Left cardiac atrium (tissue), 4 donors: ENCODE measurements around the gene CDH20. TPM values are rescaled to one million over a fixed set of nuclear protein-coding genes. Genes with fewer than 3 reads are reported as not detected.
A peak's percentile ranks its signal among the peaks of the same experiment; 100 is the strongest.

Source experiments
- ATAC-seq, 2 donors: fragments of 200-7000 bp; cut with Tn5 transposase; one replicate each; pipeline ENCODE4 v1.9.1; 2020; ENCODE audit warnings: mild to moderate bottlenecking in 2 of 2, moderate library complexity in 2 of 2
- DNase-seq: peaks from one replicate; pipeline ENCODE4 v3.0.0-alpha.2; 2020
- intact Hi-C, 2 donors: fragments of 100-400 bp; cut with DNase I; formaldehyde crosslinking; loops; one replicate each; pipeline versions ENCODE4 v1.14.1 to v1.15.1; 2022 to 2023
- total RNA-seq, 2 donors: library from RNA; stranded (reverse); fragmentation: NEBNext Ultra II Directional; extraction: Animal tissue kit (Norgen Biotek cat#: 25700); gene quantifications; one replicate each; pipeline ENCODE4 v1.2.1, GENCODE V29; 2021
- donor health status: DM: no; HTN: yes; CAD: no.
- donor health status: DM: no; HTN: yes; CAD: no; lungs with severe emphysema.
- donor health status: DM: yes; HTN: yes; CAD: no.
- donor health status: Dilated cardiomyopathy.

The CDH20 gene
- total RNA-seq, 2 donors from 2014 or later, result 0.06 TPM; not detected in 1

DNA sequence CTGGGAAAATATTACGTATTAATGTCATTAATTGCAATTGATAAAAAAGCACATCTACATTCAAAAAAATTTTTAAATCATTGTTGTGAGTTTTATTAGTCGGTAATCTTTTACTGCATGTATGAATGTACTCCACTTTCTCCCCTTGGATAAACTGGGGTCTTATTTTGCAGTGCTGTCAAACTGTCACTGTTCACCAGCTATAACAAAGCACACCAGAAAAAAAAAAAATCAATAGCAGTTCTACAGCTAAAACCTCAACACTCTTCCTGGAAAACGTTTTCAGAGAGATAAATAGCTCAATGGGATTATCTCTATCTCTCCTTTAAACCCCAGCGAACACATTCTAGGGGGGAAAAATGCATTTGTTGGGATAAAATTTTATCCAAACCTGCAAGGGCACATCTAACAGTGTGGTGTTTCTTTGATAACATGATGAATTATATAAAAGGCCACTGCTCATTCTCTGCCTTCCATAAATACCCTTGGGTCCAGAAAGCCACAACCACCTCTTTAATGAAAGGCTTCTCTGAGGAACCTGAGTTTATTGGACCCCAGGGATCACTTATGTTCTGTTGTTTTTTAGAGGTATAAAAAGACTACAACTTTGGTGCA, 219.9 kb downstream of the CDH20 start:
- ATAC-seq, result no peak
- intact Hi-C loops, result loop anchor here (5.0 kb wide), 2 partner anchors 574 to 579 kb away; no protein-coding TSS in a partner anchor
- DNase-seq, result no peak

DNA sequence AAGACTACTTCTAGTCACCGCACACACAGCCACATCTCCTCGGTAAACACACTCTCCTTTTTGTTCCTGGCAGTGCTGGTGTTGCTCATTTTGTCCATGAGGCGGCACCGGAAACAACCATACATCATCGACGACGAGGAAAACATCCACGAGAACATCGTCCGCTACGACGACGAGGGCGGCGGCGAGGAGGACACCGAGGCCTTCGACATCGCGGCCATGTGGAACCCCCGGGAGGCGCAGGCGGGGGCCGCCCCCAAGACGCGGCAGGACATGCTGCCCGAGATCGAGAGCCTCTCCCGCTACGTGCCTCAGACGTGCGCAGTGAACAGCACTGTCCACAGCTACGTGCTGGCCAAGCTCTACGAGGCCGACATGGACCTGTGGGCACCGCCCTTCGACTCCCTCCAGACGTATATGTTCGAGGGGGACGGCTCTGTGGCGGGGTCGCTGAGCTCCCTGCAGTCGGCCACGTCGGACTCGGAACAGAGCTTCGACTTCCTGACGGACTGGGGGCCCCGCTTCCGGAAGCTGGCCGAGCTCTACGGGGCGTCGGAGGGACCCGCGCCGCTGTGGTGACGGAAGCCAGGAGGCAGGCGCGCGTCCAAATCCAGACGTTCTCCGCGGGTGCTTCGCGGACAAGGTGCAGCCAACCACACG, 221.0 kb downstream of the CDH20 start:
- peak in 1 of 2 donors; percentile 25 for ATAC-seq
- intact Hi-C loops, result loop anchor here (5.0 kb wide), 2 partner anchors 573 to 578 kb away; no protein-coding TSS in a partner anchor

GRCh38 chr18:61554946-61555361, 221.7 kb downstream of the CDH20 start:
- intact Hi-C loops, result loop anchor here (5.0 kb wide), 2 partner anchors 572 to 577 kb away; no protein-coding TSS in a partner anchor
- ATAC-seq, result no peak

More for the DNA sequence above, 221.0 kb downstream of the CDH20 start:
- DNase-seq, result no peak

DNA sequence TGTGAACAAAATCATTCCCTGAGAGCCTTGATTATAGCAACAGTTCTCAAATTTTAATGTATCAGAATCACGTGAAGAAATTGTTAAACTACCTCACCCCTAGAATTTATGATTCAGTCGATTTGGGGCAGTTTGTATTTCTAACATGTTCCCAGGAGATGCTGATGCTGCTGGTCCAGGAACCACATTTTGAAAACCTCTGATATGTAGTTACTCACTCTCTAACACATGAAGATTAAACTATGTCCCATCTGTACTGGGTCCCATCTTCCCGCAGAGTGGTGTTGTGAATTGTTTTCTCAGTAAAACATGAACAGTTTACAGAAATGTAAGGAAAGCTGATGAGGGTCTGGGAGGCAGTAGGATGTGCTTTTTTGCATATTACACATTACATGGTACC, 223.1 kb downstream of the CDH20 start:
- ATAC-seq (no peak), DNase-seq (no peak)
- intact Hi-C loops, result no loop called here

More at GRCh38 chr18:61554946-61555361, 221.7 kb downstream of the CDH20 start:
- DNase-seq, result no peak

DNA sequence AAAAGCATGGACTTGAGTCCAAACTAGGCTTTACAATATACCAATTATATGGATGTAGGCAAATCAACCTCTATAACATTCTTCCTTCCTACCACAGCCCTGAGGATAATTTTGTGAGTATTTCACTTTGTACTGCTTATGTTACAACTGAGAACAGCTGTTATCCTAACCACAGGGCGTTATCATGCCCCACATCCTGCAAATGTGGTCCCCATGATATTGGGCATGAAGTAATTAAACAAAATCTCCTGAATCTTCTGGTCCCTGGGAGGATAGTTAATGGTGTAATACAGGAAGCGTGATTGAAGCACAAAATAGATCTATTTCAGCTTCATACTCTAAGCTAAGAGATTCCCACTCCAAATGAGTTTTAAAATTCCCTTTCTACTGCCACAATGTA, 223.6 kb downstream of the CDH20 start:
- DNase-seq (no peak), ATAC-seq (no peak)
- intact Hi-C loops, result no loop called here

DNA sequence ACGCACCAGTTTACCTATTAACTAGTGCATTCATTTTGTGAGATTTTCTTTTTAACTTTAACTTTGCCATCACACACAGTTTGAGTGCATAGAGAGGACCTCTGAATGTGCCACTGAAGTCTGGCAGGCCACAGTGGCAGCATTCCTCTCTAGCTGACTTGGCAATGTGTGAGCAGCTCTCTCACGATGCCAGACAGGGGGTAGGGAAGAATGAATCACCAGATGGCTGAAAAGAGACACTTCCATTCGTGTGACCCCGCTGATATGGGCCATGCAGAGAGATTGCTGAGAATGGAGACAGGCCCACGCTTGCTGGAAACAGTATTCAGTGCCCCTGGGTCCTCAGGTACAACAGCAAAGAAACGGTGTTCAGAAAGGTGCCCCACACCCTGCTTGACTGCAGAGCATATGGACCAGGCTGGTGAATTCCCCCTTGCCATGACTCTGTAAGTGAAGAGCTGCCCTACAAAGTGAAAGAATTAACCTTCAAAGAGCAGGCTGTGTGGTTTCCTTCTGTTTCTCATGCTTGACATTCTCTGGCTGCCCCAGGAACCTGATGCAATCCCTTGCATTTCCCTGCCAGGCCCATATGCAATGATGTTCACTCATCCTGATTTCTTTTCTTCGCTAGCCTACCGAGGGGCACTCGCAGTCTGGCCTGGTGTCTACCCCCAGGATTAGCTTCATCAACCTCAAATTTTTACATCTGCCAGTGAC, 236.1 kb downstream of the CDH20 start:
- peak; percentile 54 for DNase-seq
- intact Hi-C loops, result no loop called here

GRCh38 chr18:61570070-61570469, 236.8 kb downstream of the CDH20 start:
- no peak for ATAC-seq
- intact Hi-C loops, result no loop called here
- no peak for DNase-seq

More for the DNA sequence above, 236.1 kb downstream of the CDH20 start:
- ATAC-seq, result peak; percentile 97 to 98

DNA sequence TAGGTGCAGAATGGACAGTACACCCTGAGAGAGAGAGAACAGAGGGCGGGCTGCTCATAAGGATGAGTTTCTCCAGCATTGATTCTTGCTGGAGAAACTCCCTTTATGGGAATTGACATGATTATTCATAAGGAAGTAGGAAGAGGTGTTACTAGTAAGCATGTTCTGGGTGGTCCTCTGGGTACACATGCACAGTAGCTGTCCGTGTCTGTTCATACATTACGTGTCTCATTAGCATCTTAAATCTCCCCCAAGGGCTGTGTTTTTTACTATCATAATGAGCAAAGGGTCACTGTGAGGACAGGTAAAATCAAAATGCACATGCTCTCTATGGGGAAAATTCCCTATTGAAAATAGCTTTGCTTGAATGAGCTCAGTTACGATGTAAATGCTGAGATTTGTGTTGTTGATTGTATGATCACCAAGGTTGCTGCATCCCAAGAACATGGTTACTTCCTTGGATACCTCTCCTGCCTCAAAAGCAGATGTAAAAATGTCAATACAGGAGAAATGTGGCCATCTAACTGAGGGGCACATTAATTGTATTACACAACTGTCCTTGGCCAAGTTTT, 238.9 kb downstream of the CDH20 start:
- intact Hi-C loops, result no loop called here
- DNase-seq, result no peak
- ATAC-seq, result no peak

DNA sequence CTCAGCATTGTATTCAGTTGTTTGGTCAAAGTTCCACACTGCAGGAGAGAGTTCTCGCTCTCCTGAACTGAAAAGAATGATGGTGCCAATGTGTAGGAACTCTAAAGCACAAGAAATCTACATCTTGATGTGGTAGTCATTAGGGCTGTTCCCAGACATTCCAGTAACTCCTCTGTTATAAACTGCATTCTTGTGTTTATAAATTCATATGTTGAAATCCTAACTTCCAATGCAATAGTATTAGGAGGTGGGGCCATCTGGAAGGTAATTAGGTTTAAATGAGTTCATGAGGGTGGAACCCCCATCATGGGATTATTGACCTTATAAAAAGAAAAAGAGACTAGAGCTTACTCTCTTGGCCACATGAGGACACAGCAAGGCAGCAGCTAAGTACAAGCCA, 239.6 kb downstream of the CDH20 start:
- intact Hi-C loops, result no loop called here
- no peak for ATAC-seq
- DNase-seq, result no peak

- intact Hi-C loops, result no loop called here
- ATAC-seq, result no peak
- no peak for DNase-seq
Observed at GRCh38 chr18:61574665-61575064, 241.4 kb downstream of the CDH20 start.

GRCh38 chr18:61575419-61575818, 242.2 kb downstream of the CDH20 start:
- intact Hi-C loops, result no loop called here
- DNase-seq, result no peak
- no peak for ATAC-seq

DNA sequence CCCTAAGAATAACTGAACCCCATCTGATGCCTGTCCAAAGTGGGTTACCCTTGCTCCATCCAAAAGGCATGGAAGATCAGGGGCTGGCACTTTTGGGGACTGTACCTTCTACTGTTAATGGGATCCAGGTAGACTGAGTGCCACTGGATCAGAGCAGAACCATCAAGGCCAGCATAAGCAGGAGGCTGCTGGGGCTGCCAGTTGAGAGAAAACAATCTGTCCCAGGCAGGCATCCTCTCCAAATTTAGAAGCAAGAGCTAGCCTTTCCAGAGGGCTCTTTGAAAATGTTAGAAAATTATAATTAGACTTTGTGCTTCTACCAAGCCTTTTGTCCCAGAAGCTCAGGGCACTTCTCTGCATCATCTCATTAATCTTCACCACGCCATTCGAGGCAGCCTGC, 245.6 kb downstream of the CDH20 start:
- DNase-seq (no peak), ATAC-seq (no peak)
- intact Hi-C loops, result no loop called here

GRCh38 chr18:61579581-61579980, 246.4 kb downstream of the CDH20 start:
- intact Hi-C loops, result no loop called here
- ATAC-seq, result no peak
- DNase-seq, result no peak

DNA sequence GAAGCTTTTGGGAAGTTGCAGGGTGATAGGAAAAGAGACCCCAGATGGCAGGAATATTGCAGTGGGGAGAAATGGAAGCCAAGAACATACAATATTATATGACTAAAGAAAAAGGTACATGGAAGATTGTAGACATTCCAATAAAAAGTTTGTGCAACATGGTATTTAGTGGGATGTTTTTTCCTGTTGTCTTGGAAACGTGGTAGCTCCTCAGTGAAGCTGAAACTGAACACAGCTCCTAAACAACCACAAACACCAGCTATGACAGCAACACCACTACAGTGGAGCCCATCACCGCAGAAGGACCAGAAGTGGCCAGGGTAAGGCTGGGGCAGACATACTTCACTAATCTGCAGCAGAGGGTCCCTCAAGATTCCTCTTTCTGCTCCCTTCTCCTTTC, 246.8 kb downstream of the CDH20 start:
- ATAC-seq (no peak), DNase-seq (no peak)
- intact Hi-C loops, result loop anchor here in 1 of 2 donors (5.0 kb wide), 2 partner anchors 57 to 312 kb away; partner anchors contain the start of gene RNF152

DNA sequence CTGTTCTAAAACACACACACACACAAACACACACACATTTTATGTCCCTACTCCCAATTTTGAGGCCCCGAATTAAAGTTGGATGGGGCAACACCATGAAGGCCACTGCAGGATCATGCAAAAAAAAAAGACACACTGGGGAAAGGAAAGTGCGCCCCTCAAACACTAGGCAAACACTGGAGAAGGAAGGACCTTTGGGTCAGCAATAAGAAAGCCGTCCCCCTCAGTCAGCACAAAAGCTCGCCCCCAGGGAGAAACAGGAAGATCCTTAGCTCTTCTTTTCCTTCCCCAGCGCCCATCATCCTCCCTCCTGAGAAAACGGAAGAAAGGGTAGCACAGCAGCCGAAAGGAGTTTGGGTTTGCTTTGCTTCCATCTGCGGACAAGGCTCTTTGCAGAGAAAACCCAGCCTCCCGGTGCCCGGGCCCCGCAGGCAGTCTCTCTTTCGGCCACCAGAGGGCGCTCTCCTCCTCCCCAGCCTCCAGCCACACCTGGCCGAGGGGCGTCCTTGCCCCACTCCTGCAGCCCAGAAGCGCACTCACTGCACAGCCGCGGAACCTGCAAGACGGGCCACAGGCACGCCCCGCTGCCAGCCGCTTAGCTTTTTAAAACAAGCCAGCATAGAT, 248.5 kb downstream of the CDH20 start:
- peak; percentile 88 to 96 for ATAC-seq
- intact Hi-C loops, result loop anchor here in 1 of 2 donors (5.0 kb wide), 2 partner anchors 56 to 311 kb away; partner anchors contain the start of gene RNF152

DNA sequence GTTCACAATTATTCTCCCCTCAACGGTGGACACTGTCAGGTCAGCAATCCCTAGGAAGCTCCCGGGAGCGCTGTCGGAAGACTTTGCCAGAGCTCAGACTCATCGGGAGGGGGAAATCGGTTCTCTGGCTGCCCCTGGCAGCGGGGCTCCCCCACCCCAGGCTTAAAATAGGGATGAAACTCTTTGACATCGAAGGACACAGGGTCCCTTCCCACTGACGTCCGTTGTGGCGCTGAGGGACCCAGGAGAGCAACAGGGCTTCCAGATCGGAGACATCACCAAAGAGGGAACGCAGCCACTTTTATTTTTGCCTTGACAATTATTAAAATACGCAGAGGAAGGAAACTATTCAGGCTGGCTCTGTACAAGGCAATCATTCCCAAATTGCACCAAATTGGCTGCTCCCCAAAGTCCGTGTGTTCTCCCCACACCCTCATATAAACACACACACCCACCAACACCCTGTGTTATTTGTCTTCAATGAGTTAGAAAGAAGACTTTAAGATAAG, 249.0 kb downstream of the CDH20 start:
- DNase-seq (peak; percentile 58), ATAC-seq (peak; percentile 73 to 74)
- intact Hi-C loops, result loop anchor here in 1 of 2 donors (5.0 kb wide), 2 partner anchors 55 to 310 kb away; partner anchors contain the start of gene RNF152

More for the DNA sequence above, 248.5 kb downstream of the CDH20 start:
- DNase-seq, result peak; percentile 79

- ATAC-seq, result no peak
- intact Hi-C loops, result loop anchor here in 1 of 2 donors (5.0 kb wide), 2 partner anchors 54 to 309 kb away; partner anchors contain the start of gene RNF152
- DNase-seq, result no peak
Observed at GRCh38 chr18:61583548-61583947, 250.3 kb downstream of the CDH20 start.

DNA sequence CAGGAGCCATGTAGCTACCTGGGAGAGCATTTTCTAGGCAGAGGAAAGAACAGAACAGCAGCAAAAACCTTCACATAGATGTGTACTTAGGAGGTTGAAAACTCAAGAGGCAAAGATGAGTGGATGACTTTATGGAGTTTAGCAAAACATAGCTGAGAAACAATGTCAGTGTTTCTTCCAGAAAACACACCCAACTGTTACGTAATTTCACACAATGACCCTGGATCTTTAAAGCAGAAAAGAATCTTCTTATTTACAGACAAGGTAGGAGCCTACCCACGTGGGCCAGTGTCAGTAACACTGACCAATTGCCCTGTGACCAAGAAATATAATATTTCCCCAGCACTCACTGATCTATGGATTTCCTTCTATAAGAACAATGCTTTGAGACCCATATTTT, 254.6 kb downstream of the CDH20 start:
- intact Hi-C loops, result no loop called here
- DNase-seq (no peak), ATAC-seq (no peak)
